ENCODE data around the gene CCDC197. TPM values are rescaled to one million over a fixed set of nuclear protein-coding genes. Genes with fewer than 3 reads are reported as not detected.

The CCDC197 gene
- total RNA-seq, 1 donor from 2014 or later: not detected

DNA sequence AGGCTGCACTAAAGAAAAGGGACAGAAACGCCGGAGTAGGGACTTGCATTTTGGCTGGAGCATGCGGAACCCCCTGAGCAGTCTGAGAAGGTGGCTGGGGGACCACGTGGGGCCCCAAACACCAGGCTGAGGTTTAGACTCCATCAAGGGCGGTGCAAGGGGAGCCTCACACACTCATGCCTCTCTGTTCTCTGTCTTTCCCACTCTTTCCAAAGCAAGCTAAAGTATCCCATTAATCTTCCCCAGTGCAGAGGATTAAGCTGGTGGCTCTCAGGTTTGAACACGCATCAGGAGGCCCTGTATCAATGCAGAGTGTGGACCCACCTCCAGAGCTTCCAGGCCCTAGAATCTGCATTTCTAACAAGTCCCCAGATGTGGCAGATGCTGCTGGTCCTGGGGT is 13.5 kb downstream of the CCDC197 start:
- peaks cover 6% of the 10 kb centered on the region for H3K27me3 Mint-ChIP-seq (ENCODE audit: insufficient read depth, low read depth)
- H3K4me3 ChIP-seq: no peak overlapping the region
- H3K9me3 ChIP-seq (ENCODE audit: low read depth): no peaks in the 10 kb centered on the region
- H3K36me3 ChIP-seq: no peaks in the 10 kb centered on the region
- H4K20me1 ChIP-seq (ENCODE audit: low read depth): no peaks in the 10 kb centered on the region
- no peak overlapping the region for H3K4me2 ChIP-seq
- peaks cover 7% of the 10 kb centered on the region for H3F3A ChIP-seq (ENCODE audit: low read depth)
- H3K9ac ChIP-seq: no peak overlapping the region
- no peaks in the 10 kb centered on the region for H3K27me3 ChIP-seq
- H2AFZ ChIP-seq (replicated peaks): no peak overlapping the region
- H3K9me3 Mint-ChIP-seq: no peaks in the 10 kb centered on the region
- no peaks in the 10 kb centered on the region for H3K36me3 Mint-ChIP-seq
- no peak overlapping the region for H3K27ac ChIP-seq
- DNase-seq (ENCODE audit: low spot score): no peak
- H3K4me1 Mint-ChIP-seq: peaks cover 26% of the 10 kb centered on the region
- peak overlapping the region; percentile 37 for H3K27ac Mint-ChIP-seq
- no peak overlapping the region for H3K4me3 Mint-ChIP-seq
- TF ChIP-seq, protein P1, sequence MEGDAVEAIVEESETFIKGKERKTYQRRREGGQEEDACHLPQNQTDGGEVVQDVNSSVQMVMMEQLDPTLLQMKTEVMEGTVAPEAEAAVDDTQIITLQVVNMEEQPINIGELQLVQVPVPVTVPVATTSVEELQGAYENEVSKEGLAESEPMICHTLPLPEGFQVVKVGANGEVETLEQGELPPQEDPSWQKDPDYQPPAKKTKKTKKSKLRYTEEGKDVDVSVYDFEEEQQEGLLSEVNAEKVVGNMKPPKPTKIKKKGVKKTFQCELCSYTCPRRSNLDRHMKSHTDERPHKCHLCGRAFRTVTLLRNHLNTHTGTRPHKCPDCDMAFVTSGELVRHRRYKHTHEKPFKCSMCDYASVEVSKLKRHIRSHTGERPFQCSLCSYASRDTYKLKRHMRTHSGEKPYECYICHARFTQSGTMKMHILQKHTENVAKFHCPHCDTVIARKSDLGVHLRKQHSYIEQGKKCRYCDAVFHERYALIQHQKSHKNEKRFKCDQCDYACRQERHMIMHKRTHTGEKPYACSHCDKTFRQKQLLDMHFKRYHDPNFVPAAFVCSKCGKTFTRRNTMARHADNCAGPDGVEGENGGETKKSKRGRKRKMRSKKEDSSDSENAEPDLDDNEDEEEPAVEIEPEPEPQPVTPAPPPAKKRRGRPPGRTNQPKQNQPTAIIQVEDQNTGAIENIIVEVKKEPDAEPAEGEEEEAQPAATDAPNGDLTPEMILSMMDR (IDR thresholded peaks at IDR 0.05): no peak
- no peak for TF ChIP-seq EZH2 (IDR thresholded peaks at IDR 0.05)
- no peak for TF ChIP-seq EZH2phosphoT487 (IDR thresholded peaks at IDR 0.05)
- H3K4me1 ChIP-seq: peaks cover 13% of the 10 kb centered on the region
- H3K79me2 ChIP-seq (ENCODE audit: low read depth): no peaks in the 10 kb centered on the region

GRCh38 chr14:94011795-94012194 is 14.7 kb downstream of the CCDC197 start:
- H3K79me2 ChIP-seq (ENCODE audit: low read depth): no peaks in the 10 kb centered on the region
- Mint-ChIP-seq H3K4me3 (no peak overlapping the region), H3K4me1 (peaks cover 28% of the 10 kb centered on the region), H3K27ac (no peak overlapping the region), H3K27me3 (ENCODE audit: insufficient read depth, low read depth) (peaks cover 6% of the 10 kb centered on the region), H3K36me3 (no peaks in the 10 kb centered on the region), H3K9me3 (no peaks in the 10 kb centered on the region)
- no peak overlapping the region for H3K9ac ChIP-seq
- H3K4me2 ChIP-seq: no peak overlapping the region
- H3K4me1 ChIP-seq: peaks cover 18% of the 10 kb centered on the region
- no peaks in the 10 kb centered on the region for H3K36me3 ChIP-seq
- no peaks in the 10 kb centered on the region for H3K9me3 ChIP-seq (ENCODE audit: low read depth)
- no peak overlapping the region for H3K4me3 ChIP-seq
- no peak overlapping the region for H3K27ac ChIP-seq
- no peak overlapping the region for H2AFZ ChIP-seq (replicated peaks)
- DNase-seq (ENCODE audit: low spot score): no peak
- no peaks in the 10 kb centered on the region for H4K20me1 ChIP-seq (ENCODE audit: low read depth)
- TF ChIP-seq, protein P1 (IDR thresholded peaks at IDR 0.05): no peak
- no peak for TF ChIP-seq EZH2 (IDR thresholded peaks at IDR 0.05)
- no peak for TF ChIP-seq EZH2phosphoT487 (IDR thresholded peaks at IDR 0.05)
- no peaks in the 10 kb centered on the region for H3K27me3 ChIP-seq
- H3F3A ChIP-seq (ENCODE audit: low read depth): peaks cover 7% of the 10 kb centered on the region

DNA sequence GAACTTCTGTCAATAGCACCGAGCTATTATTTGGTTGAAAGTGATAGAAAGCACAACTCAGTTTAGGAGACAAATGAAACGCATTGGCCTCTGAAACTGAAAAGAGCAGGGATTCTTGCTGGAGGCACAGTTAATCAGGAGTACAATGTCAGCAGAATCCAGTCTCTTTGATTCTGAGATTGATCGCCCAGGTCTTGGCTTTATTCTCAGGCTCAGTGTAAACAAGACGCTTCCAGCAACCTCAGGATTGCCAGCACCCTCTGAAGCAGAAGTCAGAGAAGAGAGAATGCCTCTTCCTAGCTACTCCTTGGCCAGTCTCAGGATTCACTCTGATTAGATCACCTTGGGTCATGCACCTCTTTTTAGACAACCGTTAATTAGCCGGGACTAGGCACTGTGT is 17.3 kb downstream of the CCDC197 start:
- H3K9ac ChIP-seq: no peak overlapping the region
- peaks cover 18% of the 10 kb centered on the region for H3K4me1 ChIP-seq
- no peaks in the 10 kb centered on the region for H3K36me3 ChIP-seq
- H3K27me3 Mint-ChIP-seq (ENCODE audit: insufficient read depth, low read depth): peaks cover 10% of the 10 kb centered on the region
- no peaks in the 10 kb centered on the region for H3K9me3 ChIP-seq (ENCODE audit: low read depth)
- H3F3A ChIP-seq (ENCODE audit: low read depth): peaks cover 7% of the 10 kb centered on the region
- no peaks in the 10 kb centered on the region for H4K20me1 ChIP-seq (ENCODE audit: low read depth)
- DNase-seq (ENCODE audit: low spot score): no peak
- no peaks in the 10 kb centered on the region for H3K9me3 Mint-ChIP-seq
- no peak overlapping the region for H3K4me3 Mint-ChIP-seq
- H3K27ac ChIP-seq: no peak overlapping the region
- no peaks in the 10 kb centered on the region for H3K36me3 Mint-ChIP-seq
- TF ChIP-seq EZH2phosphoT487 (IDR thresholded peaks at IDR 0.05) (no peak), EZH2 (IDR thresholded peaks at IDR 0.05) (no peak)
- TF ChIP-seq, protein P1 (IDR thresholded peaks at IDR 0.05): no peak
- peaks cover 36% of the 10 kb centered on the region for H3K4me1 Mint-ChIP-seq
- H3K79me2 ChIP-seq (ENCODE audit: low read depth): no peaks in the 10 kb centered on the region
- no peak overlapping the region for H2AFZ ChIP-seq (replicated peaks)
- no peak overlapping the region for H3K27ac Mint-ChIP-seq
- H3K27me3 ChIP-seq: no peaks in the 10 kb centered on the region
- no peak overlapping the region for H3K4me3 ChIP-seq
- H3K4me2 ChIP-seq: no peak overlapping the region

Measured in neural progenitor cell (in vitro differentiated cells).